Neutrophil (primary cell): Measurements from ENCODE around the gene TMEM179.

Experiments used
- H3K27ac ChIP-seq: fragments of 200-600 bp; sonication (generic); 2 replicates; pipeline ENCODE4 v1.5.1; 2016; ENCODE audit warnings: mild to moderate bottlenecking, moderate library complexity
- H3K27me3 ChIP-seq: fragments of 200-600 bp; sonication (generic); 2 replicates; pipeline ENCODE4 v1.6.0; 2016; ENCODE audit warnings: mild to moderate bottlenecking
- H3K36me3 ChIP-seq: fragments of 200-600 bp; sonication (generic); 2 replicates; pipeline ENCODE4 v1.5.1; 2017
- H3K4me1 ChIP-seq, 2 experiments: fragments of 200-600 bp in 1 of 2; sonication (generic) in 1 of 2; 1 replicate in 1 of 2; 2 replicates in 1 of 2; pipeline versions ENCODE4 v1.5.1 to v1.6.1; 2013 to 2016; ENCODE audit warnings: low read depth in 1 of 2, low read length in 1 of 2, mild to moderate bottlenecking in 1 of 2, moderate library complexity in 1 of 2; ENCODE audit not compliant: control insufficient read depth in 1 of 2, insufficient read depth in 1 of 2
- H3K4me3 ChIP-seq, 2 experiments: fragments of 200-600 bp in 1 of 2; sonication (generic) in 1 of 2; 1 replicate in 1 of 2; 2 replicates in 1 of 2; pipeline ENCODE4 v1.5.1; 2013 to 2016; ENCODE audit warnings: low read depth in 1 of 2, low read length in 1 of 2, mild to moderate bottlenecking in 1 of 2, moderate library complexity in 1 of 2
- H3K9me3 ChIP-seq: fragments of 200-600 bp; sonication (generic); 2 replicates; pipeline ENCODE4 v1.5.1; 2016
- TF ChIP-seq, protein P1 (sequence below): fragments of 200-600 bp; sonication (generic); IDR thresholded peaks from 2 replicates; pipeline ENCODE4 v1.5.1; 2016; ENCODE audit warnings: antibody characterized with exemption

Gene TMEM179

DNA sequence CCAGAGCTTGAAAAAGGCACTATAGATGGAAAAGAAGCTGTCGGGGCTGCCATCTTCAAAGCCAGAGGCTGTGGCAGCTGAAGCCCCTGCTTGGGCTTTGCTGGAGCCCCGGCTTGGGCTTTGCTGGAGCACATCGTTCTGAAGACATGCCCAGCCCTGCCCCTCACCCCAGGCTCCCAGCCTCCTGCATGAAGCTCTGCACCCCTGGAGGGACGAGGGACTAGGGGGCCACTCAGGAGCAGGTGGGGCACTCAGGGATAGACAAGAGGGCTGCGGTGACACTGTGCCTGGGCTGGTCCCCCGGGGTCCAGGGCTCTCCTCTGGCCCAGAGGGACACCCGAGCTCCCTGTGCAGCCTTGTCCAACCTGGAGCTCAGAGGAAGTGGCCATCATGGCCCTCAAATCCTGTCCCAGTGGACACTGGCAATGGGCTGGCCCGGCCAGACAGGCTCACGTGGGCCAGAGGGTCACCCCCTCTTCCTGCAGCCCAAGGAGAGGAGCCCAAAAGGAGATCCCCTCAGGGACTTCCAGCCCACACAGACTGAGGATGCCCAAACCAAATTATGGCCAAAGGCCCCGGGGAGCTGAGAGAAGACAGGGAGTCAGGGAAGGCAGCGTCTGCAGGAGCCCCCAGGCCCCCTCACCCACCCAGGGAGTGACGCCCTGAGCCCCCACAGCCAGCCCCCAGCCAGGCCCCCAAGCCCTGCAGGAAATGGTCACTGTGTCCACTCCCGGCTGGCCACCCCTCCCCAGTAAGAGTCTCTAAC lies 48.1 kb downstream of the TMEM179 start:
- Histone ChIP-seq H3K27ac (no peak overlapping the region), H3K36me3 (no peaks in the 10 kb centered on the region)
- TF ChIP-seq, protein P1, sequence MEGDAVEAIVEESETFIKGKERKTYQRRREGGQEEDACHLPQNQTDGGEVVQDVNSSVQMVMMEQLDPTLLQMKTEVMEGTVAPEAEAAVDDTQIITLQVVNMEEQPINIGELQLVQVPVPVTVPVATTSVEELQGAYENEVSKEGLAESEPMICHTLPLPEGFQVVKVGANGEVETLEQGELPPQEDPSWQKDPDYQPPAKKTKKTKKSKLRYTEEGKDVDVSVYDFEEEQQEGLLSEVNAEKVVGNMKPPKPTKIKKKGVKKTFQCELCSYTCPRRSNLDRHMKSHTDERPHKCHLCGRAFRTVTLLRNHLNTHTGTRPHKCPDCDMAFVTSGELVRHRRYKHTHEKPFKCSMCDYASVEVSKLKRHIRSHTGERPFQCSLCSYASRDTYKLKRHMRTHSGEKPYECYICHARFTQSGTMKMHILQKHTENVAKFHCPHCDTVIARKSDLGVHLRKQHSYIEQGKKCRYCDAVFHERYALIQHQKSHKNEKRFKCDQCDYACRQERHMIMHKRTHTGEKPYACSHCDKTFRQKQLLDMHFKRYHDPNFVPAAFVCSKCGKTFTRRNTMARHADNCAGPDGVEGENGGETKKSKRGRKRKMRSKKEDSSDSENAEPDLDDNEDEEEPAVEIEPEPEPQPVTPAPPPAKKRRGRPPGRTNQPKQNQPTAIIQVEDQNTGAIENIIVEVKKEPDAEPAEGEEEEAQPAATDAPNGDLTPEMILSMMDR, result no peak

DNA sequence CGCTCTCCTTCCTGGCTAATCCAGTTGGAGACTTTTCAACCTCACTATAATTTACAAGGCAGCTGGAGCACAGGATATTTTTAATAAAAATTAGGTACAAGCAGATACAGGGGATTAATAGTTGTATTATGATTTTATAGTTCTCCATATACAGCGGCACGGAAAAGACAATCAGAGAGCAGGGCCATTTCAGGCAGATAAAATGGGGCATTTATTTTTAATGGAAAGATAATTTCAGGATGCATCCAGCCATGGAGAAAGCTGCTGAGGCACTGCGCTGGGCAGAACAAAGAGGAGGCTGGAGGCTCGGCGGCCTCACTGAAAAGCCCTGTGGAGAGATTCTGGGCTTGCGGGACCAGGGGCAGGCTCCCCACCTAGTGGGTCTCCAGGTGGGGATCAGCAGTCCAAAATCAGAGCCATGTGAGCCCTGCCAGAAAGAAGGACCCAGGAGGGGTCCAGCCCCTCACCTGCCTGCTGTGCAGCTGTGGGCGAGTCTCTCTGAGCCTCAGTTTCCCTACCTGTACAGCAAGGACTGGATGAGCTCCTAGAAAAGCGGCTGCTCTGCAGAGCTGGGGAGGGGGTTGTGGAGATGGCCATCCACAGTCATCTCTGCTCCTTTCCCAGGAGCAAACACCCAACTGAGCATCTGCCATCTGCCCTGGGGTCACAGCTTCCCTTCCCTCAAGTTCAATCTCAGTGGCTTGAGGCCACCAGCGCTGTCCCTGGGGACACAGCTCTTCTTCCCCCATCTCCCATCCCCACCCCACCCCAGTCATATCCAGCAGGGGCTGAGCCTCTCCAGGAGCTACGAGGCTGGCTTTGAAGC lies 48.9 kb downstream of the TMEM179 start:
- Histone ChIP-seq H3K4me3 (no peak overlapping the region), H3K27ac (no peak overlapping the region), H3K36me3 (no peaks in the 10 kb centered on the region), H3K9me3 (no peaks in the 10 kb centered on the region), H3K4me1 (no peaks in the 10 kb centered on the region), H3K27me3 (no peaks in the 10 kb centered on the region)
- TF ChIP-seq, protein P1, result no peak

More for the DNA sequence above, 48.1 kb downstream of the TMEM179 start:
- H3K4me3 ChIP-seq, result no peak overlapping the region
- H3K4me1 ChIP-seq, result no peaks in the 10 kb centered on the region
- H3K9me3 ChIP-seq, result no peaks in the 10 kb centered on the region
- H3K27me3 ChIP-seq, result no peaks in the 10 kb centered on the region

DNA sequence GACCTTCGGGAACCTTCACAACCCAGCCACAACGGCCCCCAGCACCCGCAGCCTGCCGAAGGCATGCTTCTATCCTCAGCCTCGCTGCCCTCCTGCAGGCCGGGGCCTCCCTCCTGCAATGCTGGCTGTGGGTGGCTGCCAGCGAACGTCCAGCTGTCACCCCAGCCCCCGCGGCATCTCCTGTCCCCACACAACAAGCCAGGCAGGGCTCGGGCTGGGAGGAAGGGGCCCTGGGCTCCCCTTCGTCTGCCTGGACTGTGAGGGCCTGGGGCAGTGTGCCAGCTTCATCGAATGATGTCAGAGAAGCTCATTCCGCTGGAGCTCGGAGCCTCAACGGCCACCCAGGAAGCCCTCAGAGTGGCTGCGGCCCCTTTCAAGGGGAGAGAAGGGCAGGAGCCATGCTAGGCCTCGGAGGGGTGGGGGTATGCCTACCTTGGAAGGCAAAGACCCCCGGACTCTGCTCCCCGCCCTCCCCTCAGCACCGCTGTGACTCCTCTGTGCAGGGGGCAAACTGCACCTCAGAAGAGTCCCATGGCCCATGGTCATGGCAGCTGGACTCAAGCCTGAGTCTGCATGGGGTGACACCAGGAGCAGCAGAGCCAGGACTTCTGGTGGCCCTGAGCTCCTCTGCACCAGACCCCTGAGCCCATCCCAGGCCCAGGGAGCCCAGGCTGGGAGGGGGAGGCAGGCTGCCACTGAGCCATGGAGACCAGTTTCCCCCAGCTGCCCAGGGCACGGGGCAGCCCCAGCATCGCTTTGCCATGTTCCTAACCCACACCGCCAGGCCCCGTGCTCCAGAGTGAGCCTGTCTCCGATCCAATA lies 49.8 kb downstream of the TMEM179 start:
- no peaks in the 10 kb centered on the region for H3K9me3 ChIP-seq
- TF ChIP-seq, protein P1, result no peak
- no peaks in the 10 kb centered on the region for H3K4me1 ChIP-seq
- H3K27me3 ChIP-seq, result no peaks in the 10 kb centered on the region
- H3K27ac ChIP-seq, result no peak overlapping the region
- no peaks in the 10 kb centered on the region for H3K36me3 ChIP-seq
- no peak overlapping the region for H3K4me3 ChIP-seq

DNA sequence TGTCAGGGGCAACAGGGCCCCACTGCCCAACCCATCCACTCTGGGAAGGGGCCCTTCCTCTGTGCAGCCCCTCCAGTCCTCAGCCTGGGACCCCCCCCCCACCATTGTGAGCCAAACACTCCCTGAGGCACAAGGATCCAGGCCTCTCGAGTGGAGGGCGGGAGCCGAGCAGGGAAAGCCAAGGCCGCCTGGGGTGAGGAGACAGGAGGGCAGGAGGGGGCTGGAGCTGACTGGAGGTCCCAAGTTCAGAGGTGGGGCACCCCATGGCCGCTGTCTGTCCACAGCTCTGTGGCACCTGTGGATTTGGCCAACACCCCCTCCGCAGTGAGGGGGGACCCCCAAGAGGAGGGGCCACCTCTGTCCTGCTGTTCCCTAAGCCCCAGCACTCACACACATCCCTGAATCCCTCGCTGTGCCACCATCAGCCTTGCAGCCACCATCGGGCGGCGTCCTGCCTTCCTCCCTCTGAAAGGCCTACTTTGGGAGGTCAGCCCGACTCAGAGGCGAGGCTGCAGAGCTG lies 50.4 kb downstream of the TMEM179 start:
- Histone ChIP-seq H3K4me3 (no peak overlapping the region), H3K27ac (no peak overlapping the region), H3K4me1 (no peaks in the 10 kb centered on the region), H3K27me3 (no peaks in the 10 kb centered on the region), H3K9me3 (no peaks in the 10 kb centered on the region), H3K36me3 (no peaks in the 10 kb centered on the region)
- TF ChIP-seq, protein P1, result no peak
